CD4-positive, alpha-beta T cell treated with Interleukin-4 for 1 hour (primary cell): ENCODE data around the gene MED8.

Experiments
- DNase-seq, 2 donors: peaks; one replicate each; pipeline ENCODE4 v3.0.0-alpha.2; 2020 to 2022

The MED8 gene, protein sequence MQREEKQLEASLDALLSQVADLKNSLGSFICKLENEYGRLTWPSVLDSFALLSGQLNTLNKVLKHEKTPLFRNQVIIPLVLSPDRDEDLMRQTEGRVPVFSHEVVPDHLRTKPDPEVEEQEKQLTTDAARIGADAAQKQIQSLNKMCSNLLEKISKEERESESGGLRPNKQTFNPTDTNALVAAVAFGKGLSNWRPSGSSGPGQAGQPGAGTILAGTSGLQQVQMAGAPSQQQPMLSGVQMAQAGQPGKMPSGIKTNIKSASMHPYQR

DNA sequence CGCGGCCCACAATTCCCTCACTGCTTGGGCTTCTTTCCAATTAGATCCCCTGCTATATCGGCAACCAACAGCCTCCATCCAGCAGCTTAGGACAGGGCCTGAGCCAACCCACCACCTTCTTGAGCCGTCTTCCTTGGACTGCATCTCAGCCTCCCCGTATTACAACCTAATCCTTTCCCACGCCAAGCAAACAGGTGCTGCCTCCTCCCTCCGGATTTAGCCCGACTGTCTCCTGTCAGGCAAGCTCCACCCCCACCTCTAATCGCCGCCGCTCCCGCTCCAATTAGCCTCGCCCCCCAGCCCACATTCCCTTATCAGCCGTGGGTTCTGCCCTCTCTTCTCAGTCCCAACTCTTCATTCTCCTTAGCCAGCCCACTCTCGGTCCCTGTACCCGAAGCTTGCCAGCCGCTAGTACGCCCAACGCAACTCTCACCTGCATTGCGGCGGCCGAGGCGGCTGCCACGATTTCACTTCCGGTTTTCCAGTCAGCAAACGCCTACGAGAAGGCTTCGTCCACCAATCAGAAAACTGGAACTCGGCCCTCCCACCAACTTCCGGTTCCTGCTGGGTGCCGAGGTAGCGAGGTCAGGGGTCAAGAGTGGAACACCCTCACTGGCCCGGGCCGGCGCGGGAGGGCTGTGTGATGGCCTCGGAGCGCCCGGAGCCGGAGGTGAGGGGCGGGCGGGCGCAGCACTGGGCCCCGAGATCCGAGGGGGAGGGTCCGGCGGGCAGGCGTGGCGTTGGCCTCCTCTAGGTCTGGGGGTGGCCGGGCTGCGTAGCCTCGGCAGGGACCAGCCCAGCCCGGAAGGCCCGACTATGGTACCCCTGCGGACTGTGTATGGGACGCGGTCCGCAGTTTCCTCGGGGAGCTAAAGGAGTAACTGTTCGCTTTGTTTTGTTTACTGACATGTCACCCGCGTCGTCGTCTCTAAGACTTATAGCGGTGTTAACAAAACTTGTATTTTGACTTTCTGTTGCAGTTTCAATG lies at the start of gene MED8, which contains the start of gene SZT2:
Gene MED8 (minus strand): TSS at position 475 of the 988 bp plus-strand sequence. CDS start 36 bp downstream, at position 439.
Gene SZT2 (plus strand): TSS at position 574 of the 988 bp plus-strand sequence. CDS start 70 bp downstream, at position 644.
- peak; percentile 95 for DNase-seq

DNA sequence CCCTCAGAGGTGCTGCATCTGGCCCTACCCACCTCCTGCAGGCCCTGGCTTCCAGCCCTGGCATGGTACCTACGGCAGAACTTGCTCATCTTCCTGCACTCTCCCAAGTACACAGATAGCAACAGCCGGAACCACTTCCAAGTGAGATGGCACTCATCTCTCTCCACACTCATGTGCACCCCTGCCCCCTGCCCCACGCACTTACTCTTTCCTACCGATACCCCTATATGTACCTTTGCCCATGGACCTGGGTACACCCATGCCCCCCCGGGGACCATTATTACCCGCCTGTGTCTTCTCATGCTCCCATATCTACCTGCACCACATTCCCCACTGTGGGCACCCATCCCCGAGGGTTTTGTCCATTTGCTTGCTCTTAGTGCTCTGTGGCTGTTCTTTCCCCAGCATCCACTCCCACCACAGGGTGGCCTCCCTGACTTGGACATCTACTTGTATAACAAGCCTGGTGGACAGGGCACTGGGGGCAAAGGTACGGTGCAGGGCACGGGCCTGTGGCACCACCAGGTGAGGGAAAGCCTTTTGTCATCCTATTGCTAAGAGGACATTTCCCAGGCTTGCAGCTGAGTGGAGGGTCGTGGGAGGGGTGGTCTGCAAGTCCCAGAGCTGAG lies 49.5 kb upstream of the MED8 start:
- DNase-seq = no peak

DNA sequence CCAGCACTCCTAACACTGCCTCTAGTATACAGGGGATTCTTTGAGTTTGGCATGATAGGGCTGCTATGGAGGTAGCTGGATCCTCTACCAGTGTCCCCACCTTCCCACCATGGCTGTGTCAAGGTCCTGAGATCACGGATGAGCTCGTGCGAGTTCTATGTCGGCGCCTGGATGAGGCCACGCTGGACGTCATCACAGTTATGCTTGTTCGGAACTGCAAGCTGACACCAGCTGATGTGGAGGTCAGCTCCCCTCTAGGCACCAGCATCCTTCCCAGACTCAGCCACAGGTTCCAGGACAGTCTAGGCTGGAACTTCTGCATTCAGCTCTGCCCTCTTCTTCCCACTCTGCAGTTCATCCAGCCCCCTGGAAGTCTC lies 49.0 kb upstream of the MED8 start:
- DNase-seq = no peak

DNA sequence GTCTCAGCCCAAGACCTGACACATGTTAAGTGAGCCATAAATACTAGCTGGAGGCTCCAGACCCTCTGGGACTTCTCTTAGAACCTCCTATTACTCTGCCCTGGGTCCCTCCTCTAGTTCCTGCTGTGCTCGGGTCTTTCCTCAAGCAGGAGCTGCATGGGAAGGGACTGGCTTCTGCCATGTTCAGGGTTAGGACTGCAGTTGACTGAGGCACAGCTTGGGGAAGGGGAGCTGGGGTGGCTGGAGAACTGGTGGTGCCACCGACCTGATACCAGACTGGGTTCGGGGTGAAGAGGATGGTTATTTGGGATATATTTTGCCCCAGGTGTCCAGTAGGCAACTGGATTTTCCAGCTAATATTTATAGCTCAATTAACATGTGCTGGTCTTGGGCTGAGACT lies 48.4 kb upstream of the MED8 start:
- DNase-seq = no peak

DNA sequence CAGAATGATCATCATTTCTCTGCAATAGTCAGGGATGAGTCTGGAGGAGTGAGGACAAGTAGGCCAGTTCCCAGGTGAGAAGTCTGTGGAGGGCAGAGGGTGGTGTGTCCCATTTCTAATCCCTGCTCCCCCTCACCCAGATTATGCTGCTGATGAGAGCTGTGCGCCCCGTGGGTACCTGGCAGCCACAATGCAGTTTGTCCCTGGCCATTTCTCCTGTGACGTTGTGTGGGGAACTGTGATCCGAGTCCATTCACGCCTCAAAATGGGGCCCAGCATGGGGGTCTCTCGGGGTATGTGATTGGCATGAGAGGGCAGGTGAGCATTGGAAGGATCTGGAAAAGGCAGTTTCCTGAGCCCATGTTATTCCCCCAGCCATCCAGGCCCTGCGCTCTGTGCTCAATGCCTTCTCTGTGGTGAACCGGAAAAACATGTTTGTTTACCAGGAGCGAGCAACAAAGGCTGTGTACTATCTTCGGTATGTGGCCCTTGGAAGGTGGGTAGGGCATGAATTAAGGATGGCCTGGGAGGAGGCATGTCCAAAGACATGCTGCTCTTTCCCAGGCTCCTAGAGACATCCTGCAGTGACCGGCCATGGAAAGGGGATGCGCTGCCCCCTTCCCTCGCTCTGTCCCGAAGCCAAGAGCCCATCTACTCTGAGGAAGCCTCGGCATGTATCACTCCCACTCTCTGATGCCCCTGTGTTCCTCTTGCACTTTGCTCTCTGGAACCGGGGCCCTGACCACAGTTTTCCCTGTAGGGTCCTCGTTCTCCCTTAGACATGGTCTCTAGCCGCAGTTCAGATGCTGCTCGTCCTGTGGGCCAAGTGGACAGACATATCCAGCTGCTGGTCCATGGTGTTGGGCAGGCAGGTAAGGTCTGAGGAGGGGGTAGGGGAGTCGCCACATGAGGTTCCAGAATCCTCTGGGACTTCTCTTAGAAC lies 47.7 kb upstream of the MED8 start:
- no peak for DNase-seq

DNA sequence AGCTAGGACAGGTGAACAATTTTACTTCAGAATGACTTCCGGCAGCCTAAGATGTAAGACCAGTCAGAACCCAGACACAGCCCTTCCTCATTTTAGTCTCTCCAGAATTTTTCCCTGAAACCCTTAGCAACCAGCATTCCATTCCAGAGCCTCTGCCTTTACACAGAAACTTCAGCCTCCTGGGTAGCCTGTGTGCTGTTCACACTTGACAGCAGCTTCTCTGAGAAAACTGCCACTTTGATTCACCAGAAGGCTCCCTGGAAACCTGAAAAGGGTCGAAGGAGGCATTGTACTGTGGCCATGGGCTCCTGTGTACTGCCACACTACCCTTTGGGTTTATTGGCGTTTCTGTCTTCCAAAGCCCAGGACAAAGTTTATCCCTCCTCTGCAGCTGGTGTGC lies 46.8 kb upstream of the MED8 start:
- DNase-seq = no peak

DNA sequence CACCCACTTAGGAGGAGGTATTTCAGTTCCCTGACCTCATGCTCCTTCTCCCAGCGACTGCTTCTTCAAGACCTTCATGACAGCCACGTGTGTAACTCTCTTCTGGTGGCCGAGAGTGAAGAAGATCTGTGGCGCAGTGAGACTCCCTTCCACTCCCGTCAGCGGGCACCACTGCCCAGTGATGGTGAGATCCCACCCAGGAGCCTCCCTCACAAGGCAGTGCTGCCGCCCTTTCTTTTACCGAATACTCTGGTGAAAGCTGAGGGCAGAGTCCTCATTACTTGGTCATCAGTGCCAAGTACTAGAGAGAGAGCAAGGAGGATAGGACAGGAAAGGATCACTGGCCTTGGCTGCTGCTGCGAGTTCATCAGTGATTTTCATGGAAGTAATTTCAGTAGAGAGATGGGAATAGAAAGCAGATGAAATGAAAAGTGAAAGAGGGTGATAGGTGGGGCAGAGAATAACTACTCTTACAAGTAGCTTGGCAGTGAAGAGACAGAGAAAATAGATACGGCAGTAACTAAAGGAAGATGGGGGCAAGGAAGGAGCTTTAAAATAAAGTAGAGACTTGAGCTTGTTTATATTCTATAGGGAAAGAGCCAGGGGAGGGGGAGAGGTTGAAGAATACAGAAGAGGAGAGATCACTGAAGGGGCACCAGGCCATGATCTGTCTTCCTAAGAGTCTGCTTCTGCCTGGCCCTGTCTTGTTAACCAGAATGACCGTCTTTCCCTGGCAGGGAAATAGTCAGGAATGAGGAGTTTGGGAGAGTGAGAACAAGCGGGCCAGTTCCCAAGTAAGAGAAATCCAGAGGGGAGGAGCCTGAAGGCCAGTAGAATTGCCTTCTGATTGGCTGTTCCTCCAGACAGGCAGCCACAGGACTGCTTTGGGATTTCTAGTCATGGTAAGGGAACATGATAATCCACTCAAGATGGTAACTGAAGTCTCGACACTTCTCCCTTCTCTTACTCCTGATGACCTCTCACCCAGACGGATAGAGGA lies 45.8 kb upstream of the MED8 start:
- no peak for DNase-seq

DNA sequence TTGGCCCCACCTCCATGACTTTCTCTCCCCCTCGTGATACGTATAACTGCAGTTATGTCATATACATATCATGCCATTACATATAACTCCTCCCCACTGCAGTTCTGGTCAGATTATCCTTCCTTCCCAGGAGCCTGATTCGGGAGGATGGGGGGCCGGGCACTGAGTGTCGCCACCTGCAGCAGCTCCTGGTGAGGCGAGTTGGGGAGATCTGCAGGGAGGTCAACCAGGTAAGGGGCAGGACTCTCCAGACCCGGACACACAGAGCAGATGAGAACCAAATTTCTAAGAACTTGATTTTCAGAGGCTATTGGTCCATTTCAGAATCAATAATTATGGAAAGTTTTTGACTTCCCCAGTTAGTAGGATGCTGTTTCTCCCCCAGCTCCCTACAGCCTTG lies 44.7 kb upstream of the MED8 start:
- no peak for DNase-seq

DNA sequence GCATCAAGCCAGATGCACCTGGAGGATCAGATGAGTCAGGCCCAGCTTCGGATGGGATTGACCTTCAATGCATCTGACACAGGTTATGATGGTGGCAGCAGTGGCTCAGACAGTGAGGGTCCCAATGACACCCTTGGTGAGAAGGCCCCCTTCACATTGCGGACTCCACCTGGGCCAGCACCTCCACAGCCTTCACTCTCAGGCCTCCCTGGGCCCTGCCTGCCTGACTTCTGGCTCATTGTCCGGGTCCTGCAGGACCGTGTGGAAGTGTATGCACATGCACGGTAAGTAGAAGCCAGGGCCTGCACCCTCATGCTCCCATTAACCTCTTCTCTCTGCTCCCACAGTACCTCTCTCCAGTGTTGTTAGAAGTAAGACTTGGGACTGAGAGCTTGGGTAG lies 43.3 kb upstream of the MED8 start:
- DNase-seq = no peak

DNA sequence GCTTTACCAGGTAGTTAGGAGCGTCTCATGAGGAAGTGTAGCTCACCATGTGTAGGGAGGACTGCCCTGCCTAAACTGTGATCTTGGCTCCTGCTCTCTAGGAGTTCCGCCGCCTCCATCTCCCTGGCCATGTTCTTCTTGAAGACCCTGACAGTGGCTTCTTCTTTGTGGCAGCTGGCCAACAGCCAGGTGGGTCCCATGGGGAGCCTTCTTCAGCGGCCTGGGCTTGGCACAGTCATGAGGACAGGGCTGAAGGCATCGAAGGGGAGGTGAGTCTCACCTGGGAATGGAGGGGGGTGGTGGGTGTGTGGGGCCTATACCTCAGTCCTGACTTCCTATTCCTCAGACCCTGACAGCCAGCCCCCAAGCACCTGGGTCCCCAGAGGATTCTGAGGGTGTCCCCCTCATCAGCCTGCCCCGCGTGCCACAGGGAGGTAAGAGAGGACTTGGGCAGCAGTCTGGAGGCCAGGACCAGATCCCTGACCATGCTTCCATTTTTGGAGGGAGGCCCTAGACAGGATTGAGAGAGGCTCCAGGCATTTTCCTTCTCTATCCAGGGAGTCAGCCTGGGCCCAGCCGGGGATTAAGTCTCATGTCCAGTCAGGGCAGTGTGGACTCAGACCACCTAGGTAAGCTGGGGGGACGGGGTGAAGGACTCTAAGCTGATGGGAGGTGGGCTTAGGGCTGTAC lies 42.7 kb upstream of the MED8 start:
- no peak for DNase-seq

DNA sequence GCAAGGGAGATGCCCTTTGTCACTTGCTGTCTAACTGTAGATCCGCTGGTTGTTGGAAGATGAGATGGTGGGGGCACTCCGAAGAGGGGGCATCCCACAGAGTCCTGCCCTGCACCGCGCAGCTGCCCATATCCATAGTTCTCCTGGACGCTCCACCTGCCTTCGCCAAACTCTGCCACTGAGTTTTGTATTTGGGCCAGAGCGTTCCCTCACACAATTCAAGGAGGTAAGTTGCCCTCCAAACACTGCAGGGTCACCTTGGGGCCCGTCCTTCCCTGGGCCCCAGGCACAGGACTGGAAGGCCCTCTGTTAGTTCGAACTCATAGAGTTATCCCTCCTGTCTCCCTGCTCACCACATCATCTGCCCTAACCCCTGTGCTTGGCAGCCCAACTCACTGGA lies 42.1 kb upstream of the MED8 start:
- DNase-seq = no peak

DNA sequence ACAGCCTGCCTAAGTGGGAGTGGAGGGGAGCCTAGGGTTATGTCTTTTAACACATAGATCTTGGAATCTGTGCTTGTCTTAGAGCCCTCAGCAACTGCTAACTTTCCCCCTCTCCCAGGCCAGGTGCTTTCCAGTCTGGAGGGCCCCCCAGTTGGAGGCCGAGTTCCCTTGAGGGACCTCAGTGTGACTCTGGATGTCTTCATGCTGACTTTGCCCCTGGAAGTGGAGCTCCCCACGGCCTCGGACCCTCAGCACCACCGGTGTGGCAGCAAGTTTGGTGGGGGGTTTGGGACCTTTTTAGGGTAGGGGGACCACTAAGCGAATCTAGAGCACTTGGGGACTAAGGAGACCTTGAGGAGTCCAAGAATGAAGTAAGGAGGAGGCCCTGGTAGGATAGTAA lies 41.2 kb upstream of the MED8 start:
- no peak for DNase-seq

DNA sequence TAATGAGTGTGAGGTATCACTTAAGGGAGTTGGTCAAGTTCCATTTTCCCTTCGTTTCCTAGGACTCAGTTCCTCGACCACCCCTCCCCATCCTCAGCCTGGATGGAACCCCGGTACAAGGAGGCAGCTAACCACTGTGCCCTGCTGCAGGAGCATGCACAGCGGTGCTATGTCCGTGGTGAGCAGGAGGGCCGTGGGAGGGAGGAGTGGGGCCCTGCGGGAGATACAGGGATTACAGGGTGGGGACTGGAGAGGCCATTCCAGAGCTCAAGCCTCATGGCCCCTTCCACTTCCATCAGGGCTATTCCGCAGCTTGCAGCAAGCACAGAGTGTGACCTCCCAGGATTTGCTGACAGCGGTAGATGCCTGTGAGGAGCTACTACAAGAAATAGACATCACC lies 38.3 kb upstream of the MED8 start:
- DNase-seq = no peak

DNA sequence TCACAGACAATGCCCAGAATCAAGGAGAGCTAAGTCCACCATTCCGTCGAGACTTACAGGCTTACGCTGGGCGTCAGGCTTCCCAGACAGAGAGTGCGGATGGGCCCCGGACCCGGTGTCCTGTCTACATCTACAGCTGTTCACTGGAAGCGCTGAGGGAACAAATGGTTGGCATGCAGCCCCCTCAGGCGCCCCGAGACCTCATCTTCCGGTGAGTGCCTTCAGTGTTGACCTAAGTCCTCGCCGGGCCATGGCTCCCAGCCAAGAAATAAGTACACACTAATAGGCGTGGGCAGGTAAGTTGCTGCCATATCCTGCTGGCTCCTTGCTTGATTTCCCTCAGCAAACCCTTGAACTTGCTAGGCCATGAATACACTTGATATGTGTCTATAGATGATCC lies 37.9 kb upstream of the MED8 start:
- no peak for DNase-seq

DNA sequence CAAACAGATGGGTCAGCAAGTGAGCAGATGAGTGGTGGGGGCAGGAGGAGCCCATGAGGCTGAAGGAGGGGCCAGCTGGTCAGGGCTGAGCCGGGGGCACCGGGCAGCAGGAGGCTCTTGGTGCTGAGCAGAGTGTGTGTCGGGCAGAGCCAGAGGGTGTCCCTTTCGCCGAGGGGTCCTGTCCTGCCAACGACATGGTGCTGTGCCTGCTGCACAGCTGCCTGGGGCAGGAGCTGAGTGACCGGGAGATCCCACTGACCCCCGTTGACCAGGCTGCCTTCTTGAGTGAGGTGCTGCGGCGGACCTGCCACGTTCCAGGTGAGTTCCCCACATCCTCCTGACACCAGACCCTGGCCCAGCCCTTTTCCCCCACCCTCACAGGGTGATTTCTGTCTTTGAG lies 36.6 kb upstream of the MED8 start:
- DNase-seq = no peak

DNA sequence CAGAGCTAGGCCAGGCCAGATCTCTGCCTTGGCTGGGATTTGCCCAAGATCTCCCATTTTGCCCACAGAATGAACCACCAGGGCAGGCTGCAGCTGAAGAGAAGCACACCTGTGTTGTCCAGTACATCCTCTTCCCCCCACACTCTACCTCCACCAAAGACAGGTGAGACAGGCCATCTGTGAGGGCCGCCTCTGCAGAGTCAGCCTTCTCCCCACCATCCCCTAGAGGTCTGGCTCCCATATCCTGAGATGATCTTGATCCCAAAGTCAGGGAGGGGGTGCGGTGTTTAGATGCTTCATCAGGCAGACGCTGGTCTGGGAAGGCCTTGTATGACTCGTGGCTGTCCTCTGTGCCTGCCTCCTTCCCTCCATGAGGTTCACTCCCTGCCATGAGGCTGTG lies 35.4 kb upstream of the MED8 start:
- no peak for DNase-seq

DNA sequence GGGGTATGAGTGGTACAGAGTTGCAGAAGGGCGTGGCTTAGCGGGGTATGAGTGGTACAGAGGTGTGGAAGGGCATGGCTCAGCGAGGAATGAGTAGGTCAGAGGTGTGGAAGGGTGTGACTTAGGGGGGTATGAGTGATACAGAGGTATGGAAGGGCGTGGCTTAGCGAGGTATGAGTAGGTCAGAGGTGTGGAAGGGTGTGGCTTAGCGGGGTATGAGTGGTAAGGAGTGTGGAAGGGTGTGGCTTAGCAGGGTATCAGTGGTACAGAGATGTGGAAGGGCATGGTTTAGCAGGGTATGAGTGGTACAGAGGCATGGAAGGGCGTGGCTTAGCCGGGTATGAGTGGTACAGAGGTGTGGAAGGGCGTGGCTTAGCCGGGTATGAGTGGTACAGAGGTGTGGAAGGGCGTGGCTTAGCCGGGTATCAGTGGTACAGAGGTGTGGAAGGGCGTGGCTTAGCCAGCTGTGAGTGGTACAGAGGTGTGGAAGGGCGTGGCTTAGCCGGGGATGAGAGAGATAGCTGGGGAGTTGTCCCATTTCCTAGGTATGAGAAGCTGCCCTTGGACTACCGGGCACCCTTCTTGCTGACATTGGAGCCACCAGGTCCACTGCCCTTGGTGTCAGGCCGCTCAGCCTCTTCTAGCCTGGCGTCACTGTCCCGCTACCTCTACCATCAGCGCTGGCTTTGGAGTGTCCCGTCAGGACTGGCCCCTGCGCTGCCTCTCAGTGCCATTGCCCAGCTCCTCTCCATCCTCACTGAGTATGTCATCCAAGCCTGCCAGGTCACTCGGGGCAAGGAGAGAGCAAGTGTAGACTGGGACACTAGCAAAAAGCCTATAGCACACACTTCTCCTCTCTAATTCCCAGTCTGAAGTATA lies 34.3 kb upstream of the MED8 start:
- no peak for DNase-seq

DNA sequence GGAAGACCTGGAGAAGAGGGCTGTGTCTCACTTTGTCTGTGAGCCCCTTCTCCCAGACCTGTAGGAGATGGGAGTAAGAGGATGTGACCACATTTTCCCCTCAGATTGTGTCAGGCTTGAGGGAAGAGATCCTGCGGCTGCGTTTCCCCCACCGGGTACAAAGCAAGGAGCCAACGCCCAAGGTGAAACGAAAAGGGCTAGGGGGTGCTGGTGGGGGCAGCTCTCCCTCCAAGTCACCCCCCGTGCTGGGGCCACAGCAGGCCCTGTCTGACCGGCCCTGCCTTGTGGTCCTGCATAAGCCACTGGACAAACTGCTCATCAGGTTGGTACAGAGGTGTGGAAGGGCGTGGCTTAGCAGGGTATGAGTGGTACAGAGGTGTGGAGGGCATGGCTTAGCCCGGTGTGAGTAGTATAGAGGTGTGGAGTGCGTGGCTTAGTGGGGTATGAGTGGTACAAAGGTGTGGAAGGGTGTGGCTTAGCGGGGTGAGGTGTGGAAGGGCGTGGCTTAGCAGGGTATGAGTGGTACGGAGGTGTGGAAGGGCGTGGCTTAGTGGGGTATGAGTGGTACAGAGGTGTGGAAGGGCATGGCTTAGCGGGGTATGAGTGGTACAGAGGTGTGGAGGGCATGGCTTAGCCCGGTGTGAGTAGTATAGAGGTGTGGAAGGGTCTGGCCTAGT lies 33.5 kb upstream of the MED8 start:
- DNase-seq = no peak
